Stimulated activated CD4-positive, alpha-beta T cell treated with anti-CD3 and anti-CD28 coated beads, Interleukin-12 subunit alpha, Interleukin-12 subunit beta, amount 100 ng/mL, for 24 hours (primary cell): ENCODE measurements around the gene TRIM46.
"Not testable (repeated sequence)": the region's sequence is repeated elsewhere in the genome, so short reads cannot be mapped to it uniquely, and the experiment has no call there.

Experiments used
- DNase-seq, 2 experiments: peaks; one replicate each; pipeline ENCODE4 v3.0.0-alpha.2; 2020; ENCODE audit warnings: low read depth in 2 of 2

The TRIM46 gene

GRCh38 chr1:155205035-155205434 lies 31.4 kb downstream of the TRIM46 start:
- DNase-seq, result no peak

DNA sequence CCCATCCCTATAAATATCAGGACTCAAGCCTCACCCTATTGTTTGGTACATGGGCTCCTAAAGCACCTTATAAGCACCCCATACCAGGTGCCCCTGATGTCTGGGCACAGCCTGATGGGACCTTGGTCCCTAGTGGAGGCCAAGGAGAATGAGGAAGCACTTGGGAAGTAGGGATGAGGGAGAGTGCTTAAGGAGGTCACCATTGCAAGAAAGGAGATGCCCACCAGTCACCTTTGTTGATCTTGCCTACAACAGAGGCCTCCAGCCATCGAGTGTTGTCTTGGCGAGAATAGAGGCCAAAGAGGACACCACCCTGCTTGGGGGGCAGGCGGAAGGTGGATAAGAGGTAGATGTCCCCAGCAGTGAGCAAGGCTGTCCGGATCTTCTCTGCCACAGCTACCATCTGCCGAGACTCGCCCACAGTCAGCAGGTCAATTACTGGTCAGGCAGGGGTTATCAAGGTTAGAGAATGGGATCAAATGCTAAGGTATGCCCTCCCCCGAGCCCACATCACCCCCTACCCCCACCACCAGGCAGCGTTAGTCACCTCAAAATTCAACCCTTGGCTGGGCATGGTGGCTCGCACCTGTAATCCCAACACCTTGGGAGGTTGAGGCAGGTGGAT lies 32.4 kb downstream of the TRIM46 start:
- DNase-seq, result no peak

GRCh38 chr1:155206891-155207805 lies 33.5 kb downstream of the TRIM46 start:
- DNase-seq, result peak; percentile 75 to 91

- no peak for DNase-seq
These were observed 34.3 kb downstream of the TRIM46 start, which contains the start of gene THBS3 for GRCh38 chr1:155207806-155208540. Gene THBS3 (minus strand): TSS chr1:155207897. CDS start chr1:155207876, 21 bp downstream.

GRCh38 chr1:155208541-155209311 lies 35.1 kb downstream of the TRIM46 start, which contains the start of gene MTX1:
Gene MTX1 (plus strand): TSS chr1:155208695. CDS start chr1:155208805, 110 bp downstream.
- peak; percentile 70 to 84 for DNase-seq

GRCh38 chr1:155209312-155209721 lies 35.7 kb downstream of the TRIM46 start:
- no peak for DNase-seq

- no peak for DNase-seq
These were observed 36.9 kb downstream of the TRIM46 start for GRCh38 chr1:155210314-155211104.

GRCh38 chr1:155211381-155212050 lies 37.9 kb downstream of the TRIM46 start:
- DNase-seq, result not testable (repeated sequence)

DNA sequence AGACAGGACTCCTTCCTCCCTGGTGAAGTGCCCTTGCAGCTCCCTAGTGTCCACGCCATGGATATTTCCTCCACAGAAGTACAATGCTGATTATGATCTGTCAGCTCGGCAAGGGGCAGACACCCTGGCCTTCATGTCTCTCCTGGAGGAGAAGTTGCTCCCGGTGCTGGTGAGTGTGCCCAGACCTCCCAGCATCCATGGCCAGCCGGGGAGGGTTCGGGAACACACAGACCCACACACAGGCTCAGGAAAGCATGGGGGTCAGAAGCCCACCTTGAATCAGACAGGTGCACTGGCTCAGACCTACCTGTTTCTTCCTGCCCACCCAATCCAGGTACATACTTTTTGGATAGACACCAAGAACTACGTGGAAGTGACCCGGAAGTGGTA lies 38.4 kb downstream of the TRIM46 start:
- not testable (repeated sequence) for DNase-seq

DNA sequence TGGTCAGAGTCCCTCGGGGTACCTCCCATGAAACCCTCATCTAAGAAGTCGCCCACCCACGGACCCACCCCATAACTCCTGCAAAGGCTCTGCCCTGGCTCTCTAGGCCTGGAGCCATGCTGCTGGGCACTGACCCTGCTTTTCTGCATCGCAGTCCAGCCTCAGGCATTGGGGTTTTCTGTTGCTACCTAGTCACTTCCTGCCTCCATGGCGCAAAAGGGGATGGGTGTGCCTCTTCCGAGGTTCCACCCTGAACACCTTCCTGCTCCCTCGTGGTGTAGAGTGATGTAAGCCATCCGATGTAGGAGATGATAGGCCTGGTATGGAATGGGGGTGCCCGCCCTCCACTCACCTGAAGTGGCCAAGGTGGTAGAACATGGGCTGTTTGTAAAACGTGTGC lies 41.1 kb downstream of the TRIM46 start:
- DNase-seq, result not testable (repeated sequence)

DNA sequence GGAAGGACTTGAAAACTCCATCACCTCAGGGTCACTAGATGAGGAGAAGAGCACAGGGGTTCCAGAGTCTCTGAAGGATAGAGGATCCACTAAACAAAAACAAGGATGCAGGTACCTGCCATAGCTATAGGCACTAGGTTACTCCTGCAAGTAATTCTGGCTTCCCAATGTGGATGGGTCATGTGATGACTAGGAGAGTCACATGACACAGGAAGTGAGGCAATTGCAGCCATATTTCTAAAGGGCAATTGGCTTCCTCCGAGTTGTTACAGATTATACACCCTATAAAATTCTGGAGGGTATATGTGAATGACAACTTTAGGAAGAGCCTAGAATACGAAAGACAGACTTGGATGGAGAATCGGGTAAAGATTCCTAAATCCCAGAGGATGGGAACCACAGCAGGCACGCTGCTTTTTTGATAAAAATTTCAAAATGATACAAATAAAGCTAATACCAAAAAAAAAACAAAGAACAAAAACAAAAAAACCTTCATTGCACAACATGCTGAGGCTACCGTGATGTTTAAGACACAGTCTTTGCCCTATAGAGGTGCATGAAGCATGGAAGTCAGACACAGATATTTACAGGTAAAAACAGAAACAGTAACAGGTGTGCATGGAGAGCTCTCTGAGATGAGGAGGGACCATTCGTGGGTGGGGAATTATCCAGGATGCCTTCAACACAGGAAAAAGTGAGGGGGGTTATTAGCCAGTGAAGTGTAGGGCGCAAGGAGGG lies 45.4 kb downstream of the TRIM46 start:
- no peak for DNase-seq

DNA sequence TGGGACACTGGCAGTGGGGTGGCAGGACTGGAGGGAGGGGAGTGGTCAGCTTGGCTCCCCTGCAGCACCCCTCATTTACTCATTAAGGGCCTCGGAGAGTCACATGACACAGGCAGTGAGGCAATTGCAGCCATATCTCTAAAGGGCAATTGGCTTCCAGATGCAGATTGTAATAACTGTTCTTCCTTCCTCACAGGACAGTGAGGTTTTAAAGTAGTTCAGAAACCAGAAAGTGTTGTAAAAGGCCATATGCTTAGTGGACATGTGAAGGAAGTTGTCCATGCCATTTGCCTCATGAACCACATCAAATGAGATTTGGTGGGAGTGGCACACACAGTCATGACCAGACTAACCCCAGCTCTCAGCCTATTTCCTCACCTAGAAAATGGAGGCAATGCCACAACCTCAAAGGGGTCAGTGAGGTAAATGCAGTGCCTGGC lies 46.0 kb downstream of the TRIM46 start:
- no peak for DNase-seq

DNA sequence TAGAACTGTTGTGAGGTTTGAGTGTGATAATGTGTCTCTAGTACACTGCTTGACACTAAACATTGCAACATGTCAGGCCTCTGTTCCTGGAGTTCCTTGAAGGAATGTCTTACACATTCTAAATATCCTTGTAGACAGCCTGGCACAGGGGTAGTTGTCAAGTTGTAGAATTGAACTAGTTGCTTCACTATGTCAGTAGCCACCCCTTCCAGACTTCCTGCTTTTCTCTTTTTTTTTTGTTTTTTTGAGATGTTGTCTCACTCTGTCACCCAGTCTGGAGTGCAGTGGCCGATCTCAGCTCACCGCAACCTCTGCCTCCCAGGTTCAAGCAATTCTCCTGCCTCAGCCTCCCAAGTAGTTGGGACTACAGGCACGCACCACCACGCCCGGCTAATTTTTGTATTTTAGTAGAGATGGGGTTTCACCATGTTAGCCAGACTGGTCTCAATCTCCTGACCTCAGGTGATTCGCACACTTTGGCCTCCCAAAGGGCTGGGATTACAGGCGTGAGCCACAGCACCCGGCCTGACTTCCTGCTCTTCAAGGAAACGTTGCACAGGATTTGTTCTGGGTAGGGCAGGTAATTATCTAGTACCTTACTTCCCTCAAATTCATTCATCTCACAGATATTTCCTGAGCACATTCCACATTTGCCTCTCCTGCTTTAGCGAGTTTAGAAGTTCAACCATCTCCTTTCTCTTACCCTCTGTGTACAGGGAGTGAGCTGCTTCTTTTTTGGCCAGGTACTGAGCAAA lies 46.7 kb downstream of the TRIM46 start:
- DNase-seq, result not testable (repeated sequence)

DNA sequence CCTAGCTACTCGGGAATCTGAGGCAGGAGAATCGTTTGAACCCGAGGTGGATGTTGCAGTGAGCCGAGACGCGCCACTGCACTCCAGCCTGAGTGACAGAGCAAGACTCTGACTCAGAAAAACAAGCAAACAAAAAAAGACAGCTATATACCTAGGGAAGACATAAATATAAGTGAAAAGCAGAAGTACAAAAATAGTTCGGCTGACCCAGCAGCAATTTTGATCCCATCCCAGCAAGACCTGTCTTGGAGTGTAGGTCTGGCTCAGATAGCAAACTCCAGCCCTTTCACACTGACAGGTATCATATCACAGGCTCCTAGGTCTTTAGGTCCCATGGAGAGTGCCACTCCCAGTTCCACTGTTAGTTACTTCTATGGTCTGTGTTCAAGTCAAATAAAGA lies 49.4 kb downstream of the TRIM46 start:
- no peak for DNase-seq

DNA sequence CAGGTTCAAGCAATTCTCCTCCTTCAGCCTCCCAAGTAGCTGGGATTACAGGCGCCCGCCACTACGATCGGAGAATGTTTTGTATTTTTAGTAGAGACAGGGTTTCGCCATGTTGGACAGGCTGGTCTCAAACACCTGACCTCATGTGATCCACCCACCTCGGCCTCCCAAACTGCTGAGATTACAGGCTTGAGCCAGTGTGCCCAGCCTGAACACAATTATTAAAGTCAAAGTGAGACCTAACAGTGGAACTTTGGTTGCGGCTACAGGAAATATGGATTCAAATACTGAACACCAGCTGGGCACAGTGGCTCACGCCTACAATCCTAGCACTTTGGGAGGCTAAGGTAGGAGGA lies 51.7 kb downstream of the TRIM46 start:
- DNase-seq, result not testable (repeated sequence)

DNA sequence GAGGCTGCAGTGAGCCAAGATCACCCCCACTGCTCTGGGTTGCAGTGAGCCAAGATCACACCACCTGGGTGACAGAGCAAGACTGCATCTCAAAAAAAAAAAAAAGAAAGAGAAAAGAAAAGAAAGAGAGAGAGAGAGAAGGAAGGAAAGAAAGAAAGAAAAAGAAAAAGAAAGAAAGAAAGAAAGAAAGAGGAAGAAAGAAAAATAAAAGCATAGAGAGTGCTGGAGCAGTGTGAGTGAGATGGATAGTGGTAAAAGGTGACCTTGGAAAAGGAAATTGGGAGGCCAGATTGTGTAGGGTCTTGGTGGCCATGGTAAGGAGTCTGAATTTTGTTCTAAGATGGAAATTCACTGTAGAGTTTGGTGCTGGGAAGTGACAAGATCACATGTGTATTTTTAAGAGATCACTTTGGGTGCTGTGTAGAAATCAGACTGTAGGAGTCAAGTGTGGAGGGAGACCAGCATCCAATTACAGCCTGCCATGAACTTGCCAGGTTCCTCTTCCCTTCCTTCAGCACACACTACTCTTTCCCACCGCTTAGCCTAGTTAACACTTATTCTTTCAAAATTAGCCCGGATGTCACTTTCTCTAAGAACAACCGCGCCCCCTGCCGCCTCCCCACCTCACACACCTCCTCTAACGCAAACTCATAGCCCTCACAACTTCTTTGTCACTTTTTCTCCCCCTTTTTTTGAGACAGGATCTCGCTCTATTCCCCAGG lies 52.7 kb downstream of the TRIM46 start:
- peak; percentile 55 to 73 for DNase-seq

GRCh38 chr1:155226910-155227260 lies 53.2 kb downstream of the TRIM46 start:
- peak in 1 of 2 experiments; percentile 41 for DNase-seq
